Right atrium auricular region (tissue), 2 donors: ENCODE data around the gene PRDX1. TPM values are rescaled to one million over a fixed set of nuclear protein-coding genes. Genes with fewer than 3 reads are reported as not detected.

Experiments used
- DNase-seq: peaks from one replicate; pipeline ENCODE4 v3.0.0-alpha.2; 2019; ENCODE audit warnings: low spot score
- H3K27ac ChIP-seq, 2 donors: fragments of 200-600 bp; sonication (generic); 1 replicate in 1 of 2; 2 replicates in 1 of 2; pipeline ENCODE4 v1.5.1; 2016 to 2019
- H3K27me3 ChIP-seq, 2 donors: fragments of 200-600 bp; sonication (generic); one replicate each; pipeline versions ENCODE4 v1.5.1 to v1.6.0; 2017 to 2019
- H3K36me3 ChIP-seq: fragments of 200-600 bp; sonication (generic); one replicate; pipeline ENCODE4 v1.5.1; 2016
- H3K4me1 ChIP-seq, 2 donors: fragments of 200-600 bp; sonication (generic); one replicate each; pipeline versions ENCODE4 v1.5.1 to v1.6.0; 2017 to 2019
- H3K4me3 ChIP-seq, 2 donors: fragments of 200-600 bp; sonication (generic); 1 replicate in 1 of 2; 2 replicates in 1 of 2; pipeline ENCODE4 v1.5.1; 2017 to 2019; ENCODE audit warnings: mild to moderate bottlenecking in 1 of 2, moderate library complexity in 1 of 2
- H3K9me3 ChIP-seq, 2 donors: fragments of 200-600 bp; sonication (generic); one replicate each; pipeline ENCODE4 v1.5.1; 2019
- CTCF ChIP-seq, 2 donors: fragments of 200-600 bp; sonication (generic); IDR thresholded peaks; one replicate each; pipeline ENCODE4 v1.5.1; 2019; ENCODE audit warnings: antibody characterized with exemption in 2 of 2
- total RNA-seq, 2 donors: library from RNA; depleted of rRNA; stranded (reverse); fragments of >200 nt; gene quantifications; one replicate each; pipeline ENCODE4 v1.1.0, GENCODE V29; 2016

The PRDX1 gene
- total RNA-seq, 2 donors from 2014 or later: 371 to 655 TPM

GRCh38 chr1:45503462-45504360 is 18.0 kb downstream of the PRDX1 start:
- no peak overlapping the region for H3K4me3 ChIP-seq
- H3K36me3 ChIP-seq: peaks cover 7% of the 10 kb centered on the region
- no peaks in the 10 kb centered on the region for H3K27me3 ChIP-seq
- no peak for TF ChIP-seq CTCF (IDR thresholded peaks at IDR 0.05)
- H3K9me3 ChIP-seq: no peaks in the 10 kb centered on the region
- no peak for DNase-seq
- no peak overlapping the region for H3K27ac ChIP-seq
- H3K4me1 ChIP-seq: peaks cover 0 to 32% of the 10 kb centered on the region in 2 donors

- no peak overlapping the region for H3K4me3 ChIP-seq
- no peak for TF ChIP-seq CTCF (IDR thresholded peaks at IDR 0.05)
- no peaks in the 10 kb centered on the region for H3K27me3 ChIP-seq
- peaks cover 0 to 24% of the 10 kb centered on the region in 2 donors for H3K4me1 ChIP-seq
- H3K9me3 ChIP-seq: no peaks in the 10 kb centered on the region
- no peak for DNase-seq
- no peak overlapping the region for H3K27ac ChIP-seq
- H3K36me3 ChIP-seq: no peaks in the 10 kb centered on the region
Observed at GRCh38 chr1:45501505-45501859, 20.2 kb downstream of the PRDX1 start.

- no peak for TF ChIP-seq CTCF (IDR thresholded peaks at IDR 0.05)
- H3K27me3 ChIP-seq: no peaks in the 10 kb centered on the region
- H3K36me3 ChIP-seq: no peaks in the 10 kb centered on the region
- peak overlapping the region; percentile 71 to 74 for H3K4me3 ChIP-seq
- H3K9me3 ChIP-seq: no peaks in the 10 kb centered on the region
- H3K4me1 ChIP-seq: peaks cover 0 to 24% of the 10 kb centered on the region in 2 donors
- no peak for DNase-seq
- peak overlapping the region; percentile 81 to 85 for H3K27ac ChIP-seq
Observed at GRCh38 chr1:45499415-45499769, 22.3 kb downstream of the PRDX1 start.

- no peaks in the 10 kb centered on the region for H3K9me3 ChIP-seq
- H3K4me1 ChIP-seq: peaks cover 0 to 24% of the 10 kb centered on the region in 2 donors
- TF ChIP-seq CTCF (IDR thresholded peaks at IDR 0.05): no peak
- H3K36me3 ChIP-seq: no peaks in the 10 kb centered on the region
- H3K27me3 ChIP-seq: no peaks in the 10 kb centered on the region
- DNase-seq: no peak
- no peak overlapping the region for H3K27ac ChIP-seq
- H3K4me3 ChIP-seq: no peak overlapping the region
Observed at GRCh38 chr1:45498279-45498678, 23.4 kb downstream of the PRDX1 start.

GRCh38 chr1:45493116-45493697 is 28.5 kb downstream of the PRDX1 start:
- peak; percentile 37 to 74 for TF ChIP-seq CTCF (IDR thresholded peaks at IDR 0.05)
- Histone ChIP-seq H3K27me3 (no peaks in the 10 kb centered on the region), H3K4me1 (peaks cover 0 to 8% of the 10 kb centered on the region in 2 donors), H3K27ac (no peak overlapping the region), H3K9me3 (no peaks in the 10 kb centered on the region), H3K4me3 (no peak overlapping the region), H3K36me3 (no peaks in the 10 kb centered on the region)
- DNase-seq: peak; percentile 61
